ENCODE results near the gene SLC6A19. TPM values are rescaled to one million over a fixed set of nuclear protein-coding genes. Genes with fewer than 3 reads are reported as not detected.

SLC6A19 gene
- total and polyA plus RNA-seq, 2 donors (not counting 1 experiment from before 2014, with no cell fraction given), result not detected

DNA sequence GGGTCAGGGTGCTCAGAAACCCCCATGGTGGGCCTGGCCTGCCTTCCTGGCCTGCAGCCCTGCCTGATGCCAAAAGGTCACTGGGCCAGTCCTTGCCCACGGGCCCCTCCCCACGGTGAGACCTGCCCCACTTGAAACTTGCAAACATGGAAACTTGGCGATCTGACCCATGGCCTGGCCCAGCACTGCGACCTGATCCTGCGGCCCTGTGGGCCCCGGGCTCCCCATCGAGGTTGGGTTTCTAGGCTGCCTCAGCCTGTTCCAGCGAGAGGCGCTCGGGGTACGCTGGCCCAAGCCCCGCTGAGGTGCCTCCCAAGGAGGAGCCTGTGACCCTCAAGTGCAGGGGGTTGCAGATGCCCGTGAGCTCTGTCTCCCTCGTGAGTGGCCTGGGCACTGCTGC is 37.5 kb upstream of the SLC6A19 start:
- CTCF ChIA-PET, result interaction anchor here (1.6 to 2.6 kb wide), 2 partner anchors 23 to 481 kb away, joined by 3 to 9 read pairs; no protein-coding TSS in a partner anchor
- no peaks in the 10 kb centered on the region for H3K9me3 ChIP-seq (ENCODE audit: control extremely low read depth in 1 of 3, control insufficient read depth in 2 of 3, insufficient read depth in 1 of 3, low read length in 2 of 3)
- ATAC-seq (ENCODE audit: low read depth) (no peak), DNase-seq (no peak)
- peaks cover 14 to 21% of the 10 kb centered on the region in 2 donors for H3K4me1 ChIP-seq (ENCODE audit: control insufficient read depth in 2 of 2, insufficient read depth in 2 of 2, low read length in 2 of 2)
- peaks cover 18% of the 10 kb centered on the region for H3K4me1 Mint-ChIP-seq
- no peak overlapping the region for H3K4me3 ChIP-seq (ENCODE audit: control extremely low read depth in 1 of 5, extremely low read depth in 1 of 5, insufficient read depth in 1 of 5, low read depth in 2 of 5, low read length in 4 of 5)
- no peaks in the 10 kb centered on the region for H3K9me3 Mint-ChIP-seq (ENCODE audit: insufficient read depth)
- H4K20me1 ChIP-seq (ENCODE audit: control insufficient read depth, insufficient read depth, low read length, poor library complexity, severe bottlenecking), result no peaks in the 10 kb centered on the region
- H2AFZ ChIP-seq (ENCODE audit: insufficient read depth, low read depth, low read length, poor library complexity, severe bottlenecking), result no peak overlapping the region
- no peak overlapping the region for H3K4me3 Mint-ChIP-seq
- no peaks in the 10 kb centered on the region for H3K36me3 ChIP-seq (replicated peaks in 1 of 2; ENCODE audit: control extremely low read depth in 1 of 2, control insufficient read depth in 1 of 2, extremely low read depth in 1 of 2, insufficient read depth in 2 of 2, low read length in 1 of 2)
- H3K27me3 Mint-ChIP-seq, result peaks cover 14% of the 10 kb centered on the region
- WGBS (ENCODE audit: insufficient coverage), result 96% methylated on average over 12 of the region's 14 CpGs
- no peaks in the 10 kb centered on the region for H3K79me2 ChIP-seq (ENCODE audit: control insufficient read depth, insufficient read depth, low read length)
- H3K4me2 ChIP-seq (replicated peaks; ENCODE audit: low read depth, low read length, poor library complexity, severe bottlenecking), result no peak overlapping the region
- no peak overlapping the region for H3K9ac ChIP-seq (ENCODE audit: low read length)
- TF ChIP-seq, protein P1, sequence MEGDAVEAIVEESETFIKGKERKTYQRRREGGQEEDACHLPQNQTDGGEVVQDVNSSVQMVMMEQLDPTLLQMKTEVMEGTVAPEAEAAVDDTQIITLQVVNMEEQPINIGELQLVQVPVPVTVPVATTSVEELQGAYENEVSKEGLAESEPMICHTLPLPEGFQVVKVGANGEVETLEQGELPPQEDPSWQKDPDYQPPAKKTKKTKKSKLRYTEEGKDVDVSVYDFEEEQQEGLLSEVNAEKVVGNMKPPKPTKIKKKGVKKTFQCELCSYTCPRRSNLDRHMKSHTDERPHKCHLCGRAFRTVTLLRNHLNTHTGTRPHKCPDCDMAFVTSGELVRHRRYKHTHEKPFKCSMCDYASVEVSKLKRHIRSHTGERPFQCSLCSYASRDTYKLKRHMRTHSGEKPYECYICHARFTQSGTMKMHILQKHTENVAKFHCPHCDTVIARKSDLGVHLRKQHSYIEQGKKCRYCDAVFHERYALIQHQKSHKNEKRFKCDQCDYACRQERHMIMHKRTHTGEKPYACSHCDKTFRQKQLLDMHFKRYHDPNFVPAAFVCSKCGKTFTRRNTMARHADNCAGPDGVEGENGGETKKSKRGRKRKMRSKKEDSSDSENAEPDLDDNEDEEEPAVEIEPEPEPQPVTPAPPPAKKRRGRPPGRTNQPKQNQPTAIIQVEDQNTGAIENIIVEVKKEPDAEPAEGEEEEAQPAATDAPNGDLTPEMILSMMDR (IDR thresholded peaks at IDR 0.05), result no peak
- no peak for TF ChIP-seq EZH2 (IDR thresholded peaks at IDR 0.05; ENCODE audit: borderline replicate concordance, insufficient read depth, low read depth, low read length, poor library complexity, severe bottlenecking)
- H3K27me3 ChIP-seq (replicated peaks in 1 of 4; ENCODE audit: control extremely low read depth in 1 of 4, control insufficient read depth in 3 of 4, insufficient read depth in 4 of 4, low read length in 3 of 4), result peaks cover 0 to 3% (median 0%) of the 10 kb centered on the region in 4 experiments
- no peak overlapping the region for H3K27ac Mint-ChIP-seq
- H3K27ac ChIP-seq (ENCODE audit: low read length in 2 of 2), result no peak overlapping the region
- POLR2A ChIA-PET, result no interaction called here
- intact Hi-C loops (cut with micrococcal nuclease), result no loop called here

DNA sequence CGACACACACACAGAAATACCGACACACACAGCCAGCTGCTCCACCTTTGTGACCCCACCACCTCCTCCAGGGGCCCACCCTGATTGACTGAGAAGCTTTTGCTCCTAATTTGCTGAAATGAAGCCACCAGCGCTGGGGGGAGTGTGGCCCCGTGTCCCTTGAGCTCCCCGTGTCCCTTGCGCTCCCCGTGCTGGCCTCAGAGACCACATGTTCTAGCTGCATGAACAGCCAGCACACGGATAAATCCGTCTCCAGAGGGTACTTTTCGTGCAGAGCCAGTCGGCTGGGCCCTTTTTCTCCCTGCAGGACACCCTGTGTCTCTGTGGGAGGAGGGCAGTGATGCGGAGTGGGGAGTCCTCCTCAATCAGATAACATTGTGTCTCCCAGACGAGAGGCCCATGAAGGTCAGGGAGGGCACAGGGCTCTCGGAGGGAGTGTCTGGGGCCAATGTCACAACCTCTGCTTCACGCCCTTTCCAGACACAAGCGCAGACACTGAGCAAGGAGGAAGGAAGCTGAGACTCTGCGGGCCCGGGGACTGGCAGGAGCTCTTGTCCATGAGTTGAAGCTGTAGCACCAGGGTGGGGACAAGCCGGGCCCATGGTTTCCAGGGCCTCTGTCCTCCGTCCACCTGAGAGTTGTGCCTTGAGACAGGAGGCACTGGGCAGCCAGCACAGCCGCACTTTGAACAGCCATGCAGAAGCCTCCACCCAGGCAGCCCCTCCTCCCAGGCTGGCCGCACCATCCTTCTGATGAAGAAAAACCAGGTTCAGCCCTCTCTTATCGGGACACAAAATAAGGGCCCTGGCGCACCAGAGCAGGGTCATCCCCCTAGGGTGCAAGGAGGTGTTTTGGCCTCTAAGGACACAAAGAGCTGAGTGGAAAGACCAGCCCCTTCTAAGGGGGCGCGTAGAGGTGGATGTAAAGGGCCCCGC is 36.4 kb upstream of the SLC6A19 start:
- Histone ChIP-seq H3K36me3 (replicated peaks in 1 of 2; ENCODE audit: control extremely low read depth in 1 of 2, control insufficient read depth in 1 of 2, extremely low read depth in 1 of 2, insufficient read depth in 2 of 2, low read length in 1 of 2) (no peaks in the 10 kb centered on the region), H4K20me1 (ENCODE audit: control insufficient read depth, insufficient read depth, low read length, poor library complexity, severe bottlenecking) (no peaks in the 10 kb centered on the region), H3K79me2 (ENCODE audit: control insufficient read depth, insufficient read depth, low read length) (no peaks in the 10 kb centered on the region), H3K9ac (ENCODE audit: low read length) (no peak overlapping the region), H2AFZ (ENCODE audit: insufficient read depth, low read depth, low read length, poor library complexity, severe bottlenecking) (no peak overlapping the region), H3K4me2 (replicated peaks; ENCODE audit: low read depth, low read length, poor library complexity, severe bottlenecking) (no peak overlapping the region), H3K9me3 (ENCODE audit: control extremely low read depth in 1 of 3, control insufficient read depth in 2 of 3, insufficient read depth in 1 of 3, low read length in 2 of 3) (no peaks in the 10 kb centered on the region), H3K4me3 (ENCODE audit: control extremely low read depth in 1 of 5, extremely low read depth in 1 of 5, insufficient read depth in 1 of 5, low read depth in 2 of 5, low read length in 4 of 5) (no peak overlapping the region), H3K4me1 (ENCODE audit: control insufficient read depth in 2 of 2, insufficient read depth in 2 of 2, low read length in 2 of 2) (peaks cover 14 to 21% of the 10 kb centered on the region in 2 donors), H3K27me3 (replicated peaks in 1 of 4; ENCODE audit: control extremely low read depth in 1 of 4, control insufficient read depth in 3 of 4, insufficient read depth in 4 of 4, low read length in 3 of 4) (peaks cover 0 to 3% (median 0%) of the 10 kb centered on the region in 4 experiments), H3K27ac (ENCODE audit: low read length in 2 of 2) (no peak overlapping the region)
- intact Hi-C loops (cut with micrococcal nuclease), result no loop called here
- no peaks in the 10 kb centered on the region for H3K9me3 Mint-ChIP-seq (ENCODE audit: insufficient read depth)
- POLR2A ChIA-PET, result no interaction called here
- H3K4me3 Mint-ChIP-seq, result no peak overlapping the region
- H3K27ac Mint-ChIP-seq, result no peak overlapping the region
- CTCF ChIA-PET, result interaction anchor here (1.0 to 1.6 kb wide), 2 partner anchors 13 to 24 kb away, joined by 3 to 4 read pairs; no protein-coding TSS in a partner anchor
- H3K27me3 Mint-ChIP-seq, result peaks cover 10% of the 10 kb centered on the region
- DNase-seq (no peak), ATAC-seq (ENCODE audit: low read depth) (no peak)
- peaks cover 18% of the 10 kb centered on the region for H3K4me1 Mint-ChIP-seq
- TF ChIP-seq EZH2 (IDR thresholded peaks at IDR 0.05; ENCODE audit: borderline replicate concordance, insufficient read depth, low read depth, low read length, poor library complexity, severe bottlenecking), result no peak
- TF ChIP-seq, protein P1 (IDR thresholded peaks at IDR 0.05), result no peak
- WGBS (ENCODE audit: insufficient coverage), result 80% methylated on average over 24 of the region's 27 CpGs

All from B cell (primary cell).